H1 (cell line): ENCODE measurements around the gene ADGRA3.

ENCODE experiments used
- BACH1 ChIP-seq: IDR thresholded peaks from 2 replicates; pipeline ENCODE4 v1.6.1; 2012; ENCODE audit warnings: low read length, improper control_type of control experiment
- CBX5 ChIP-seq: fragments of 300-800, 300-1000 bp; sonication (generic); IDR thresholded peaks from 2 replicates; pipeline ENCODE4 v1.7.1; 2016; ENCODE audit warnings: antibody characterized with exemption, low read length, low read depth
- JUND ChIP-seq: IDR thresholded peaks from 2 replicates; pipeline ENCODE4 v1.6.1; 2011; ENCODE audit warnings: mild to moderate bottlenecking, improper control_type of control experiment, low read length

GRCh38 chr4:22534374-22534773, 18.5 kb upstream of the ADGRA3 start:
- no peak for TF ChIP-seq JUND
- no peak for TF ChIP-seq BACH1
- no peak for TF ChIP-seq CBX5
